Activated CD8-positive, alpha-beta memory T cell treated with anti-CD3 and anti-CD28 coated beads, Interleukin-2, amount 50 U/mL, for 1 hour (primary cell): ENCODE data around the gene PHC2.

Experiments
- DNase-seq: peaks from one replicate; pipeline ENCODE4 v3.0.0-alpha.2; 2020; ENCODE audit errors: extremely low read depth

PHC2 gene

GRCh38 chr1:33330361-33330890, 100.5 kb downstream of the PHC2 start:
- DNase-seq: no peak

GRCh38 chr1:33329600-33330305, 101.1 kb downstream of the PHC2 start:
- no peak for DNase-seq

DNA sequence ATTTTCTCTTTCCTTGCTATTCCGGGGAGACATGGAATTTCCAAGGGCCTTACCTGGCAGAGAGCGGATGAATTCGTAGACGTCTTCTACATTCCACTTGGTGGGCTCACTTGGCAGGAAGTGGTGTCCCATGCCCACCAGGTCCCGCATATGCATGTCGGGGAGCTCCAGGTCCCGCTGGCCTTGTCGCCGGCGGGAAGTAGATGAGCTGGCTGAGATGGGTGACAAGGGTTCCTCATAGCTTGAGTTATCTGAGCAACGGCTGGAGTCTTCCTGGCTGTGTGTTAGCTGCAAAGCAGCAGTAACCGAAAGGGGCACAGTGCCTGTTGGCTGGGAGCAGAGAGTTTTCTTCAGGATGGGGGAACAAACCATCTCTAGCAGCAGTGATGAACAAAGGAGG, 102.1 kb downstream of the PHC2 start:
- DNase-seq: no peak

- DNase-seq: no peak
Measured at GRCh38 chr1:33327587-33328325, 103.1 kb downstream of the PHC2 start.

- DNase-seq: no peak
Measured at GRCh38 chr1:33326785-33327184, 104.1 kb downstream of the PHC2 start.

- DNase-seq: no peak
Measured at GRCh38 chr1:33324677-33325575, 106.0 kb downstream of the PHC2 start.

DNA sequence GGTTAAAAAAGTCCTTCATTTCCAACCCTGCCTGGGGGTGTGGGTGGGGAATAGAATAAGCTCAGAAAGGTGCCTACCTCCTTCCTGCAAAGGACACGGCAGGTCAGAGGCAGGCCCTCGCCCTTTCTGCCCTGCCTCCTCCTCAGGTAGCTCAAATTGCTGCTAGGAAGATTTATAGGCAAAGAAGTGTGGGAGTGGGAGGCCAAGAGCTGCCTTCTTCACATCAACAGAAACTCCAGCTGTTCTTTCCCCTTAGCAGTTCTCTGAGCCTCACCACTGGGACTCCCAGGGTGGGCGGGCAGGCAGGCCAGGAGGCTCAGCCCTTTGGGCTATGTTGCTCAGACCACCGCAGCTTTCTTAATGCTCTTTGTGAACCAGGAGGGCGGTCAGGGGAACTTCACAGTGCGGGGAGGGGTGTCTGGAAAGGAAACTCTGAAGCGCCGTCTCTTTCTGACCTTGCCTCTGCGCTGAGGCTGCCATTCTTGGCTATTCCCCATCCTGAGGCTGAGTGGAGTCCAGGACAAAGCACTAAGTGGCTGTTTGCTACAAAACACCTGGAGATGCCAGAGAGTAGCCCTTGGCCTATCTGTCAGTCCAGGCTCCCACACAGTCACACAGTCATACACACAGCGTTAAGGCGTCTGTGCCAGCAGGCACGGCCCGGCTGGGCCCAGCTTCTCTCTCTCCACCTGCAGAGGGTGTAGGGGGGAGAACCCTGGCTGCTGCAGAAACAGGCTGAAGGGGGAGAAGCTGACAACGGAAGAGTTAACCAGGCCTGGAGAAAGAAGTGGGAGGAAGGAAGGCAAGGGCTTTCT, 107.0 kb downstream of the PHC2 start:
- DNase-seq: no peak

DNA sequence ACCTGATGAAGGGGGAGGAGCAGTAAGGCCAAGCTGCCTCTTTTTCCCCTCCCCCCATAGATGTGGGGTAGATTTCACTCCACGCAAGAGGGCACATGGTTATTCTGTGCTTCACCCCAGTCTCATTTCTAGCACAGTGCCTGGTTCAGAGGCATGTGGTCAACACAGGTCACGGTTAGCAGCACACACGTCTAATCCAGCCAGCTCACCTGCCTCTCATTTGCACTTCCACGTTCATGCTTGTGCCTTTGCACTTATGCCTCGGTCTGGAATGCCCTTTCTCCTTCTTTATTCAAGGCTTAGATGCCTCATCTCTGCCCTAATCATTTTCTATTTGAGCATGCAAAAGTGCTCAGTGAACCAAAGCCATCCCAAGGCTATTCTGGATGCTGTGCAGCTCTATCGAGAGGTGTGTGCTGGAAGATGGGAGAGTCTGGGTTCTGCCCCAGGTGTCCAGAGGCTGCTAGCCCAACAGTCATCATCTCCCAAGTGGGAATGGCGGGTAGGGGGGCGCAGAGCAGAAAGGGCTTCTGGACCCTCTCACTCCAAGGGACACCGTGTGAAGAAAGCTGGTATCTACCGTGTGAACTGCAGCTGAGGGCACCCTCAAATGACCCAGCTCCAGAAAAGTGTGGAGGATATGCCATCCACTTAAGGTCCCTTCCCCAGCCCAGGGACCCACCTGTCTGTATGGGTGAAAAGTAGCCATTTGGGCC, 107.9 kb downstream of the PHC2 start:
- DNase-seq: no peak

GRCh38 chr1:33322109-33322508, 108.8 kb downstream of the PHC2 start:
- no peak for DNase-seq

DNA sequence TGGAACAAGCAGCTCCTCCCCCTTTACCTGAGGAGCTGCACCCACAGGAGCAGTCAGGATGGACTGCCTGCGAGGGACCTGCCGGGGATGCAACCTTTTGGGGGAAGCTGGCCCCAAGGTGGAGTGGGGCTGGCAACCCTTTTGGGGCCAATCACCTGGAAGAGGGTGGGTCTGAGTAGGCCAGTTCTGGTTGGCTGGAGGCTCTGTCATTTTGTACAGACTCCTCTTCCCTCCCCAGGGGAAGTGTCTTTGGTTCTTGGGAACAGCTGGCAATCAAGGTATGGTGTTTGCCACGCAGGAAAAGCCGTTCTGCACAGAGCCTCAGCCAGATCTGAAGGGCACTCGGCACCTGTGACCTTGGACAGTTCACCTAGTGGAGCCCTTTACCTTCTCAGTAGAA, 109.7 kb downstream of the PHC2 start:
- DNase-seq: no peak

- no peak for DNase-seq
Measured at GRCh38 chr1:33320619-33321165, 110.2 kb downstream of the PHC2 start, which contains the start of gene A3GALT2. A3GALT2 (minus strand) TSS chr1:33321098; CDS start chr1:33321098, 0 bp downstream.

DNA sequence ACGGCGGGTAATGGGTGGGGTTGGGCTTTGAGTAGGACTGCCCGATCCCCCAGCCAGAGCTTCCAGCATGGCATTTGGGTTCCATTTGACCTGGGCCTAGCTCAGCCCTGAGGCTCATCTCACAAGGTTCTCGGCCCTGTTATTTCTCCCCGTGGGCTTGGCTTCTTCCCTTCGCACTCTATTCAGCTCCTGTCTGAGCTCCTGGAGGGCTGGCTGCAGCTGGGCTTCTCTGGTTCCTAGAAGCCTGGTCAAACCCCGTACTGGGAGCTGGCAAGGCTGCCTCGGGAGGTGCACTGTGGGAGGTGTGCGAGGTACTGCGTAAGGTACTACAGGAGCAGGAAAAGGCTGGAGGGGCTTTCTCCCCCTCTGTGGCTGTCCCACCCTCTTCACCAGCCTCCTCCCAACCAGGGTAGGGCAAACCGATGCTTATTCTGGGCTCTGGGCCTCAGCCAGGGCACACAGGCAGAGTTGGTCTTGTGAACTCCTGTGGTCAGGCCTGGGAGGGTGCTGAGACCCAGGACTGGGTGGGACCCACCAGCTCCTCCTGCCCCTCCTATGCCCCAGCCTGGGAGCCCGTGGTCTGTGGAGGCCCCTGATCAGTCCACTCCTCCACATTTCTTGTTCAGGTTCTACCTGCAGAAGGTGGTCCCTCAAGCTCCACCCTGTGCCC, 110.8 kb downstream of the PHC2 start:
- no peak for DNase-seq

- no peak for DNase-seq
Measured at GRCh38 chr1:33319186-33319948, 111.5 kb downstream of the PHC2 start.

GRCh38 chr1:33317946-33318345, 112.9 kb downstream of the PHC2 start:
- DNase-seq: no peak

DNA sequence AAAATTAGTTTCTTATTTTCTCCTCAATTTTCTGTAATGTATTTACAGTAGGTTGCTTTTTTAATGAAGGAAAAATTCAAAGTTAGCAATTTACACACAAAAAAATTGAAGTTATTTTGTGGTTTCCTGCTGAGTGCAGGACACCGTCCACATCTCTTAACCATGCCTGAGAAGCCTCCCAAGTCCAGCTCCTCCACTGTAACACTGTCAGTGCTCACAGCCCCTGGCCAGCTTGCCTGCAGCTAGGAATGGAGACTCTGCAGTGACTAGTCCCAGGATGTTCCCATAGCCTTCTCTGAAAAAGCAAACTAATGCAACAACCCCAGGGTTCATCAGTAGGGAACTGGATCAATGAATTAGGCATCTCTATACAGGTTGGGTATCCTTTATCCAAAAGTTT, 113.5 kb downstream of the PHC2 start:
- DNase-seq: no peak

- no peak for DNase-seq
Measured at GRCh38 chr1:33316601-33317000, 114.3 kb downstream of the PHC2 start.

- DNase-seq: no peak
Measured at GRCh38 chr1:33314416-33314815, 116.5 kb downstream of the PHC2 start.

DNA sequence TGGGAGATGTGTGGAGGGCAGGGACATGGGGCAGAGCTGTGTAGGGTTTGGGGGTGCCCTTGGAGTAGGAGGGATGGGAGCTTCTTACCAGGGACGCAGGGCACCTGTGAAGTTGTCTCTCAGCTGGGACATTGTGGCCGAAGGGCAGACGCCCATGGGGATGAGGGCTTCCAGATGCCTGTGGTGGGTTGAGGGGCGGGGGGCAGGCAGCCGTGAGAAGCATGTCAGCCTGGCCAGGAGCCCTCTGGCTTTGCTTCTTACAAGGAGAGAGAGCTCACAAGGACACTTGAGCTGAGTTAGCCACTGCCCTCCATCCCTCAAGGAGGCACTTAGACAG, 118.5 kb downstream of the PHC2 start:
- DNase-seq: no peak
